Measurements from ENCODE around the gene DCAKD.

The DCAKD gene

GRCh38 chr17:45031231-45032173 is 19.9 kb downstream of the DCAKD start:
- Histone ChIP-seq H3K27ac (ENCODE audit: low read depth, low read length) (no peak overlapping the region), H3K79me2 (ENCODE audit: control insufficient read depth, insufficient read depth, low read length, unreplicated experiment) (no peaks in the 10 kb centered on the region), H3K4me1 (ENCODE audit: control insufficient read depth, insufficient read depth, low read length, unreplicated experiment) (no peaks in the 10 kb centered on the region), H3K36me3 (ENCODE audit: insufficient read depth, low read length) (no peaks in the 10 kb centered on the region; the same call in 1 of the 2 replicates), H3K4me3 (ENCODE audit: low read depth, low read length) (no peak overlapping the region), H2AFZ (ENCODE audit: low read length, unreplicated experiment) (no peak overlapping the region), H3K27me3 (ENCODE audit: insufficient read depth, low read length) (no peaks in the 10 kb centered on the region)

GRCh38 chr17:45030733-45031132 is 20.7 kb downstream of the DCAKD start:
- H3K36me3 ChIP-seq (ENCODE audit: insufficient read depth, low read length): no peaks in the 10 kb centered on the region; the same call in 1 of the 2 replicates
- H3K27ac ChIP-seq (ENCODE audit: low read depth, low read length): no peak overlapping the region
- H2AFZ ChIP-seq (ENCODE audit: low read length, unreplicated experiment): no peak overlapping the region
- H3K27me3 ChIP-seq (ENCODE audit: insufficient read depth, low read length): no peaks in the 10 kb centered on the region
- H3K79me2 ChIP-seq (ENCODE audit: control insufficient read depth, insufficient read depth, low read length, unreplicated experiment): no peaks in the 10 kb centered on the region
- no peak overlapping the region for H3K4me3 ChIP-seq (ENCODE audit: low read depth, low read length)
- H3K4me1 ChIP-seq (ENCODE audit: control insufficient read depth, insufficient read depth, low read length, unreplicated experiment): no peaks in the 10 kb centered on the region

- H3K79me2 ChIP-seq (ENCODE audit: control insufficient read depth, insufficient read depth, low read length, unreplicated experiment): no peaks in the 10 kb centered on the region
- H2AFZ ChIP-seq (ENCODE audit: low read length, unreplicated experiment): no peak overlapping the region
- no peaks in the 10 kb centered on the region for H3K4me1 ChIP-seq (ENCODE audit: control insufficient read depth, insufficient read depth, low read length, unreplicated experiment)
- H3K36me3 ChIP-seq (ENCODE audit: insufficient read depth, low read length): no peaks in the 10 kb centered on the region; the same call in 1 of the 2 replicates
- no peaks in the 10 kb centered on the region for H3K27me3 ChIP-seq (ENCODE audit: insufficient read depth, low read length)
- H3K27ac ChIP-seq (ENCODE audit: low read depth, low read length): no peak overlapping the region
- H3K4me3 ChIP-seq (ENCODE audit: low read depth, low read length): no peak overlapping the region
Measured at GRCh38 chr17:45029758-45030423, 21.5 kb downstream of the DCAKD start.

- no peaks in the 10 kb centered on the region for H3K4me1 ChIP-seq (ENCODE audit: control insufficient read depth, insufficient read depth, low read length, unreplicated experiment)
- no peaks in the 10 kb centered on the region for H3K27me3 ChIP-seq (ENCODE audit: insufficient read depth, low read length)
- no peaks in the 10 kb centered on the region; the same call in 1 of the 2 replicates for H3K36me3 ChIP-seq (ENCODE audit: insufficient read depth, low read length)
- H2AFZ ChIP-seq (ENCODE audit: low read length, unreplicated experiment): no peak overlapping the region
- no peak overlapping the region for H3K4me3 ChIP-seq (ENCODE audit: low read depth, low read length)
- no peak overlapping the region for H3K27ac ChIP-seq (ENCODE audit: low read depth, low read length)
- no peaks in the 10 kb centered on the region for H3K79me2 ChIP-seq (ENCODE audit: control insufficient read depth, insufficient read depth, low read length, unreplicated experiment)
Measured at GRCh38 chr17:45029096-45029495, 22.3 kb downstream of the DCAKD start.

GRCh38 chr17:45022655-45023339 is 28.6 kb downstream of the DCAKD start:
- no peak overlapping the region for H2AFZ ChIP-seq (ENCODE audit: low read length, unreplicated experiment)
- no peak overlapping the region for H3K4me3 ChIP-seq (ENCODE audit: low read depth, low read length)
- H3K27ac ChIP-seq (ENCODE audit: low read depth, low read length): no peak overlapping the region
- H3K36me3 ChIP-seq (ENCODE audit: insufficient read depth, low read length): no peaks in the 10 kb centered on the region
- H3K27me3 ChIP-seq (ENCODE audit: insufficient read depth, low read length): no peaks in the 10 kb centered on the region
- peaks cover 20% of the 10 kb centered on the region for H3K4me1 ChIP-seq (ENCODE audit: control insufficient read depth, insufficient read depth, low read length, unreplicated experiment)
- H3K79me2 ChIP-seq (ENCODE audit: control insufficient read depth, insufficient read depth, low read length, unreplicated experiment): no peaks in the 10 kb centered on the region

GRCh38 chr17:45022288-45022648 is 29.2 kb downstream of the DCAKD start:
- Histone ChIP-seq H3K27me3 (ENCODE audit: insufficient read depth, low read length) (no peaks in the 10 kb centered on the region), H2AFZ (ENCODE audit: low read length, unreplicated experiment) (no peak overlapping the region), H3K27ac (ENCODE audit: low read depth, low read length) (no peak overlapping the region), H3K79me2 (ENCODE audit: control insufficient read depth, insufficient read depth, low read length, unreplicated experiment) (no peaks in the 10 kb centered on the region), H3K4me3 (ENCODE audit: low read depth, low read length) (no peak overlapping the region), H3K36me3 (ENCODE audit: insufficient read depth, low read length) (no peaks in the 10 kb centered on the region), H3K4me1 (ENCODE audit: control insufficient read depth, insufficient read depth, low read length, unreplicated experiment) (peaks cover 20% of the 10 kb centered on the region)

- Histone ChIP-seq H3K27ac (ENCODE audit: low read depth, low read length) (no peak overlapping the region), H3K4me3 (ENCODE audit: low read depth, low read length) (peak overlapping the region; percentile 60), H3K27me3 (ENCODE audit: insufficient read depth, low read length) (no peaks in the 10 kb centered on the region), H3K36me3 (ENCODE audit: insufficient read depth, low read length) (no peaks in the 10 kb centered on the region), H3K4me1 (ENCODE audit: control insufficient read depth, insufficient read depth, low read length, unreplicated experiment) (peaks cover 20% of the 10 kb centered on the region), H2AFZ (ENCODE audit: low read length, unreplicated experiment) (no peak overlapping the region), H3K79me2 (ENCODE audit: control insufficient read depth, insufficient read depth, low read length, unreplicated experiment) (no peaks in the 10 kb centered on the region)
Measured at GRCh38 chr17:45021607-45022287, 29.7 kb downstream of the DCAKD start.

GRCh38 chr17:45020354-45021138 is 30.9 kb downstream of the DCAKD start:
- no peak overlapping the region for H3K27ac ChIP-seq (ENCODE audit: low read depth, low read length)
- no peak overlapping the region for H3K4me3 ChIP-seq (ENCODE audit: low read depth, low read length)

GRCh38 chr17:45018848-45019711 is 32.4 kb downstream of the DCAKD start:
- Histone ChIP-seq H2AFZ (ENCODE audit: low read length, unreplicated experiment) (peak overlapping the region; percentile 74), H3K4me1 (ENCODE audit: control insufficient read depth, insufficient read depth, low read length, unreplicated experiment) (peaks cover 20% of the 10 kb centered on the region), H3K36me3 (ENCODE audit: insufficient read depth, low read length) (no peaks in the 10 kb centered on the region), H3K27ac (ENCODE audit: low read depth, low read length) (no peak overlapping the region), H3K27me3 (ENCODE audit: insufficient read depth, low read length) (no peaks in the 10 kb centered on the region), H3K4me3 (ENCODE audit: low read depth, low read length) (peak overlapping the region; percentile 77), H3K79me2 (ENCODE audit: control insufficient read depth, insufficient read depth, low read length, unreplicated experiment) (no peaks in the 10 kb centered on the region)

More at GRCh38 chr17:45020354-45021138, 30.9 kb downstream of the DCAKD start:
- Histone ChIP-seq H3K27me3 (ENCODE audit: insufficient read depth, low read length) (no peaks in the 10 kb centered on the region), H2AFZ (ENCODE audit: low read length, unreplicated experiment) (no peak overlapping the region), H3K79me2 (ENCODE audit: control insufficient read depth, insufficient read depth, low read length, unreplicated experiment) (no peaks in the 10 kb centered on the region), H3K4me1 (ENCODE audit: control insufficient read depth, insufficient read depth, low read length, unreplicated experiment) (peaks cover 20% of the 10 kb centered on the region), H3K36me3 (ENCODE audit: insufficient read depth, low read length) (no peaks in the 10 kb centered on the region)
